Retinal pigment epithelial cell (primary cell): ENCODE measurements around the gene SH2D1B.

ENCODE experiments used
- DNase-seq: peaks from one replicate; pipeline ENCODE4 v3.0.0-alpha.2; 2010; ENCODE audit warnings: low read depth
- H3K4me3 ChIP-seq: 2 replicates; pipeline ENCODE4 v1.5.1; 2011; ENCODE audit warnings: mild to moderate bottlenecking, low read length, control low read depth, moderate library complexity
- CTCF ChIP-seq: conservative IDR thresholded peaks from 2 replicates; pipeline ENCODE4 v1.5.1; 2011; ENCODE audit warnings: low read depth, low read length, control low read depth, inconsistent platforms

Gene SH2D1B

GRCh38 chr1:162360874-162361260 lies 51.1 kb downstream of the SH2D1B start:
- DNase-seq: no peak

GRCh38 chr1:162360237-162360873 lies 51.6 kb downstream of the SH2D1B start:
- DNase-seq: no peak
- no peak for TF ChIP-seq CTCF
- H3K4me3 ChIP-seq: no peak overlapping the region

More at GRCh38 chr1:162360874-162361260, 51.1 kb downstream of the SH2D1B start:
- no peak overlapping the region for H3K4me3 ChIP-seq
- TF ChIP-seq CTCF: no peak

- no peak overlapping the region for H3K4me3 ChIP-seq
- DNase-seq: no peak
- no peak for TF ChIP-seq CTCF
These were observed 52.3 kb downstream of the SH2D1B start for GRCh38 chr1:162359523-162360236.

- no peak overlapping the region for H3K4me3 ChIP-seq
- no peak for DNase-seq
- no peak for TF ChIP-seq CTCF
These were observed 53.0 kb downstream of the SH2D1B start for GRCh38 chr1:162358928-162359327.

- no peak for DNase-seq
- no peak overlapping the region for H3K4me3 ChIP-seq
- TF ChIP-seq CTCF: peak; percentile 57
These were observed 54.2 kb downstream of the SH2D1B start for GRCh38 chr1:162357681-162358266.

GRCh38 chr1:162353702-162354101 lies 58.2 kb downstream of the SH2D1B start:
- TF ChIP-seq CTCF: no peak
- H3K4me3 ChIP-seq: no peak overlapping the region
- no peak for DNase-seq
